Astrocyte (in vitro differentiated cells and primary cell): ENCODE results near the gene PLEKHG4. TPM values are rescaled to one million over a fixed set of nuclear protein-coding genes. Genes with fewer than 3 reads are reported as not detected.

ENCODE experiments used
- DNase-seq: peaks from one replicate; pipeline ENCODE4 v3.0.0-alpha.2; 2010; ENCODE audit warnings: low read depth
- FAIRE-seq: peaks from 2 replicates; lab custom pipeline; 2011; peaks lifted over from hg19 to GRCh38; lab: Jason Lieb, UNC
- H2AFZ ChIP-seq: 2 replicates; pipeline ENCODE4 v1.6.0; 2012; ENCODE audit warnings: low read depth, low read length, inconsistent platforms
- H3K27ac ChIP-seq: 2 replicates; pipeline ENCODE4 v1.5.1; 2011; ENCODE audit warnings: low read depth, low read length, inconsistent platforms
- H3K27me3 ChIP-seq: 2 replicates; pipeline ENCODE4 v1.6.0; 2011; ENCODE audit warnings: low read length, inconsistent platforms; ENCODE audit not compliant: insufficient read depth
- H3K36me3 ChIP-seq: 2 replicates; pipeline ENCODE4 v1.5.1; 2011; ENCODE audit warnings: low read length, inconsistent platforms; ENCODE audit not compliant: insufficient read depth
- H3K4me1 ChIP-seq: 2 replicates; pipeline ENCODE4 v1.5.1; 2011; ENCODE audit warnings: low read length, inconsistent platforms; ENCODE audit not compliant: insufficient read depth
- H3K4me2 ChIP-seq: 2 replicates; pipeline ENCODE4 v1.6.0; 2012; ENCODE audit warnings: low read length, inconsistent platforms
- H3K4me3 ChIP-seq: 2 replicates; pipeline ENCODE4 v1.5.1; 2011; ENCODE audit warnings: low read depth, mild to moderate bottlenecking, low read length, inconsistent platforms; ENCODE audit not compliant: insufficient read depth
- H3K79me2 ChIP-seq: 2 replicates; pipeline ENCODE4 v1.6.0; 2012; ENCODE audit warnings: mild to moderate bottlenecking, low read length, inconsistent platforms; ENCODE audit not compliant: insufficient read depth
- H3K9ac ChIP-seq: 2 replicates; pipeline ENCODE4 v1.6.0; 2012; ENCODE audit warnings: mild to moderate bottlenecking, low read length, inconsistent platforms
- H3K9me3 ChIP-seq: 2 replicates; pipeline ENCODE4 v1.5.1; 2012; ENCODE audit warnings: low read depth, mild to moderate bottlenecking, low read length, inconsistent platforms; ENCODE audit not compliant: insufficient read depth
- H4K20me1 ChIP-seq: 2 replicates; pipeline ENCODE4 v1.6.0; 2012; ENCODE audit warnings: low read length, inconsistent platforms; ENCODE audit not compliant: insufficient read depth
- H3K27ac Mint-ChIP-seq: one replicate; pipeline ENCODE4 v1.8.0; 2021; ENCODE audit warnings: mild to moderate bottlenecking, mixed read lengths; ENCODE audit not compliant: unreplicated experiment
- H3K27me3 Mint-ChIP-seq: one replicate; pipeline ENCODE4 v1.8.0; 2021; ENCODE audit warnings: low read depth, mixed read lengths; ENCODE audit not compliant: unreplicated experiment
- H3K36me3 Mint-ChIP-seq: one replicate; pipeline ENCODE4 v1.8.0; 2021; ENCODE audit warnings: low read depth, mixed read lengths; ENCODE audit not compliant: unreplicated experiment
- H3K4me1 Mint-ChIP-seq: one replicate; pipeline ENCODE4 v1.8.0; 2021; ENCODE audit warnings: low read depth, mixed read lengths; ENCODE audit not compliant: unreplicated experiment
- H3K4me3 Mint-ChIP-seq: one replicate; pipeline ENCODE4 v1.8.0; 2021; ENCODE audit warnings: mild to moderate bottlenecking, moderate library complexity, mixed read lengths; ENCODE audit not compliant: unreplicated experiment
- H3K9me3 Mint-ChIP-seq: one replicate; pipeline ENCODE4 v1.8.0; 2021; ENCODE audit warnings: mild to moderate bottlenecking, mixed read lengths; ENCODE audit not compliant: unreplicated experiment
- EZH2 ChIP-seq: IDR thresholded peaks from 2 replicates; pipeline ENCODE4 v1.6.1; 2012; ENCODE audit warnings: mild to moderate bottlenecking, low read length, inconsistent platforms; ENCODE audit not compliant: insufficient read depth
- total RNA-seq: library from RNA; stranded (reverse); gene quantifications from 2 replicates; pipeline ENCODE4 v1.2.1, GENCODE V29; 2021
- TF ChIP-seq, protein P1 (sequence below): IDR thresholded peaks from 2 replicates; pipeline ENCODE4 v1.5.1; 2011; ENCODE audit warnings: low read depth, mild to moderate bottlenecking, inconsistent platforms, low read length, moderate library complexity; ENCODE audit not compliant: insufficient read depth

PLEKHG4 gene
- total RNA-seq, 1 donor from 2014 or later = 2.4 TPM

GRCh38 chr16:67230809-67231660 lies 48.3 kb upstream of the PLEKHG4 start:
- peaks cover 17% of the 10 kb centered on the region for H3K4me1 ChIP-seq
- peak overlapping the region; percentile 41 for H3K27ac Mint-ChIP-seq
- no peak overlapping the region for H3K4me2 ChIP-seq
- H2AFZ ChIP-seq = no peak overlapping the region
- TF ChIP-seq, protein P1, sequence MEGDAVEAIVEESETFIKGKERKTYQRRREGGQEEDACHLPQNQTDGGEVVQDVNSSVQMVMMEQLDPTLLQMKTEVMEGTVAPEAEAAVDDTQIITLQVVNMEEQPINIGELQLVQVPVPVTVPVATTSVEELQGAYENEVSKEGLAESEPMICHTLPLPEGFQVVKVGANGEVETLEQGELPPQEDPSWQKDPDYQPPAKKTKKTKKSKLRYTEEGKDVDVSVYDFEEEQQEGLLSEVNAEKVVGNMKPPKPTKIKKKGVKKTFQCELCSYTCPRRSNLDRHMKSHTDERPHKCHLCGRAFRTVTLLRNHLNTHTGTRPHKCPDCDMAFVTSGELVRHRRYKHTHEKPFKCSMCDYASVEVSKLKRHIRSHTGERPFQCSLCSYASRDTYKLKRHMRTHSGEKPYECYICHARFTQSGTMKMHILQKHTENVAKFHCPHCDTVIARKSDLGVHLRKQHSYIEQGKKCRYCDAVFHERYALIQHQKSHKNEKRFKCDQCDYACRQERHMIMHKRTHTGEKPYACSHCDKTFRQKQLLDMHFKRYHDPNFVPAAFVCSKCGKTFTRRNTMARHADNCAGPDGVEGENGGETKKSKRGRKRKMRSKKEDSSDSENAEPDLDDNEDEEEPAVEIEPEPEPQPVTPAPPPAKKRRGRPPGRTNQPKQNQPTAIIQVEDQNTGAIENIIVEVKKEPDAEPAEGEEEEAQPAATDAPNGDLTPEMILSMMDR = no peak
- TF ChIP-seq EZH2 = no peak
- no peaks in the 10 kb centered on the region for H3K27me3 ChIP-seq
- no peaks in the 10 kb centered on the region for H3K27me3 Mint-ChIP-seq
- no peak for DNase-seq
- H3K4me1 Mint-ChIP-seq = peaks cover 4% of the 10 kb centered on the region
- peaks cover 36% of the 10 kb centered on the region for H3K36me3 ChIP-seq
- peaks cover 31% of the 10 kb centered on the region for H4K20me1 ChIP-seq
- no peaks in the 10 kb centered on the region for H3K9me3 Mint-ChIP-seq
- no peak overlapping the region for H3K4me3 ChIP-seq
- H3K27ac ChIP-seq = no peak overlapping the region
- H3K9ac ChIP-seq = no peak overlapping the region
- H3K79me2 ChIP-seq = peaks cover 47% of the 10 kb centered on the region
- no peaks in the 10 kb centered on the region for H3K9me3 ChIP-seq
- H3K4me3 Mint-ChIP-seq = no peak overlapping the region
- peaks cover 12% of the 10 kb centered on the region for H3K36me3 Mint-ChIP-seq
- no peak for FAIRE-seq

DNA sequence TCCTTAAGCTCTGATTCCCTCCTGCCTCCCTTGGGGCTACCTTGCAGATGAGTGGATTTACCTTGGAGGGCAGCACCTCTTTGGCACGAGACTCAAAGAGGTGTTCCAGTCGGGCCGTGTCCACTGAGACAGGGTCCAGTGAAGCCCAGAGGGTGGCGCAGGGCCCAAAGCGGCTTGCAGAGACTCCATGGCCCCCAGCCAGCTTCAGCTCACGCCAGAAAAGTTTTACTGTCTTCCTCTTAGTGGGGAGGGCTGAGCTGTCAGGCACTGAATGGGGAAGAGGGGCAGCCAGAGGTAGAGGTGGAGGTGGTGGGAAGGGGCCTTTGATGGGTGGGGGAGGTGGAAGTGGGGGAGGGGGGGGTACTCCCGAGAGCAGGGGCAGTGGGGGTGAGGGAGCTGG lies 45.7 kb upstream of the PLEKHG4 start:
- Histone ChIP-seq H2AFZ (no peak overlapping the region), H3K9me3 (no peaks in the 10 kb centered on the region), H3K79me2 (peaks cover 26% of the 10 kb centered on the region), H3K9ac (no peak overlapping the region), H3K36me3 (peaks cover 44% of the 10 kb centered on the region), H4K20me1 (peaks cover 21% of the 10 kb centered on the region), H3K27ac (no peak overlapping the region), H3K4me1 (no peaks in the 10 kb centered on the region), H3K4me2 (no peak overlapping the region), H3K4me3 (no peak overlapping the region), H3K27me3 (no peaks in the 10 kb centered on the region)
- H3K4me3 Mint-ChIP-seq = no peak overlapping the region
- no peak for TF ChIP-seq EZH2
- TF ChIP-seq, protein P1 = no peak
- H3K27ac Mint-ChIP-seq = no peak overlapping the region
- H3K27me3 Mint-ChIP-seq = no peaks in the 10 kb centered on the region
- no peaks in the 10 kb centered on the region for H3K9me3 Mint-ChIP-seq
- DNase-seq (no peak), FAIRE-seq (no peak)
- H3K4me1 Mint-ChIP-seq = peaks cover 7% of the 10 kb centered on the region
- H3K36me3 Mint-ChIP-seq = peaks cover 31% of the 10 kb centered on the region

DNA sequence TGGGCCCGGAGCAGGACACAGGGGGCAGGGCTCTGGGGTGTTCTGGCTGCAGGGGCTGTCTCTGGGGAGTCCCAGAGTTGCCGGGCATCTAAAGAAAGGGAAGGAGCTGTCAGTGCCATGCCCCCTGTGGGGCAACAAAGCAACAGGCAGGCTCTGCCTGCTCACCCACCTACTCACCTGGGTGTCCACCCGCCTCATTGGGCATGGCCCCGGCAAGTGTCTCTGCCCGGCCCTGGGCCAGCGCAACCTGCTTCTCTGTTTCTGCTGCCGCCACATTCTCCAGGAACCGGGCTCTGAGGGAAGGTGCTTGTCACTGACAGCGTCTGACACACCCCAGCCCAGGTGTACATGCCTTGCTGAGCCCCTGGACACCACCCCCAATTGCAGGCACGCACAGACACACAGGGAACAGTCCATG lies 45.1 kb upstream of the PLEKHG4 start:
- no peaks in the 10 kb centered on the region for H3K9me3 ChIP-seq
- TF ChIP-seq, protein P1 = no peak
- no peak for TF ChIP-seq EZH2
- H3K4me3 ChIP-seq = no peak overlapping the region
- no peak overlapping the region for H3K9ac ChIP-seq
- peaks cover 25% of the 10 kb centered on the region for H3K79me2 ChIP-seq
- no peak overlapping the region for H3K27ac ChIP-seq
- no peak for DNase-seq
- Mint-ChIP-seq H3K4me3 (no peak overlapping the region), H3K27ac (peak overlapping the region; percentile 75), H3K36me3 (peaks cover 33% of the 10 kb centered on the region), H3K4me1 (peaks cover 7% of the 10 kb centered on the region), H3K9me3 (no peaks in the 10 kb centered on the region), H3K27me3 (no peaks in the 10 kb centered on the region)
- H2AFZ ChIP-seq = no peak overlapping the region
- no peak for FAIRE-seq
- H4K20me1 ChIP-seq = peaks cover 16% of the 10 kb centered on the region
- H3K36me3 ChIP-seq = peaks cover 42% of the 10 kb centered on the region
- no peaks in the 10 kb centered on the region for H3K4me1 ChIP-seq
- H3K4me2 ChIP-seq = no peak overlapping the region
- H3K27me3 ChIP-seq = no peaks in the 10 kb centered on the region
